T follicular helper cell (primary cell): ENCODE data around the gene CELA2B.
"Not testable (repeated sequence)": the region's sequence is repeated elsewhere in the genome, so short reads cannot be mapped to it uniquely, and the experiment has no call there.

Experiments used
- DNase-seq: peaks from one replicate; pipeline ENCODE4 v3.0.0-alpha.2; 2020; ENCODE audit warnings: low read depth

CELA2B gene

GRCh38 chr1:15500184-15501178, 24.6 kb downstream of the CELA2B start:
- no peak for DNase-seq

- peak; percentile 19 for DNase-seq
Observed at GRCh38 chr1:15501208-15502032, 25.5 kb downstream of the CELA2B start.

DNA sequence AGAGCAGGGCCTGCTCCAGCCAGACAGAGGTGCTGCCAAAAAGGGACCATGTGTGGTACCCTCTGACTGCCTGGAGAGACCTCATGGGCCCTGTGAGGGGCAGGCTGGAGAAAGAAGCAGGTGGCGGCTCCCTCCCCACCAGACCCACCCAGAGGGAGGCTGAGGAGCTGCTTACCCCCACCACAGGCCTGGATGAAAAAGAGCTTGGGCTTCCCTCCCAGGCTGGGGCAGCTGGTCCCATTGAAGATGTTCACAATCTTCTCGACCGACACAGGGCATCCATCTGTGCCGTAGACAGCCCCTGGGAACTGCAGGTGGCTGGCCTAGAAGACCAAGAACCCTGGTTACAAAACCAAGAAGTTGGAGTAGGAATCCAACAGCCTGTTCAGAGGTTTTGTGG, 28.5 kb downstream of the CELA2B start:
- DNase-seq, result no peak

- DNase-seq, result no peak
Observed at GRCh38 chr1:15506831-15507230, 30.9 kb downstream of the CELA2B start.

- DNase-seq, result no peak
Observed at GRCh38 chr1:15507278-15507677, 31.4 kb downstream of the CELA2B start.

- DNase-seq, result no peak
Observed at GRCh38 chr1:15508700-15509487, 33.0 kb downstream of the CELA2B start.

- no peak for DNase-seq
Observed at GRCh38 chr1:15509586-15509985, 33.7 kb downstream of the CELA2B start.

DNA sequence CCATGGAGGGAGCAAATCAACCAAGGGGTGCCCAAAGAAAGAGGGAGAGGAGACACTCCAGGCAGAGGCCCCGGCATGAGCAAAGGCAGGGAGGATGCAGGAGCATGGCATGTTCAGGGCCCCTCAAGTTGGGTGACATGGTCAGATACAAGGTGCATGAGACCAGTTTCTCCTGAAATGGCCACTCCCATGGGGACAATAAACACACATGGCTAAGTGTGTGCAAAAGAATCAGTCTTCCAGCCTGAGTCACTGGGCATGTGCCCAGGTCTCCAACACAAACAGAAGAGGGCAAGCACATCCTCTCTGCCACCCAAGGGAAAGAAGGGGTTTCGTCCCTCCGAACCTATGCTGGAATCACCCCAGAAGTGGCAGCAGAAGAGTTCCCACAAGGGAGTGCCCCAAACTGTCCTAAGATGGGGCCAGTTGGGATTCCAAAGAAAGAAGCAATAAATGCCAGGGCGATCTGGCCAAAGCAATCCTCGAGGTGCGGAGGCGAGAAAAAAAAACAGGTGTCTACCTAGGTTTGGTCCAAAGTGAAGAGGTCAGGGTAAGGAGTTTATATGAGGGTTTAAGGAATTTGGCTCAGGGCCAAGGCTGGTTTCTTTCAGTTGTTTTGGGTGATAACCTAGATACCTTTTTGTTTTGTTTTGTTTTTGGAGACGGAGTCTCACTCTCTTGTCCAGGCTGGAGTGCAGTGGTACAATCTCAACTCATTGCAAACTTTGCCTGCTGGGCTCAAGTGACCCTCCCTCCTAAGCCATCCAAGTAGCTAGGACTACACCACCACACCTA, 34.9 kb downstream of the CELA2B start:
- no peak for DNase-seq

DNA sequence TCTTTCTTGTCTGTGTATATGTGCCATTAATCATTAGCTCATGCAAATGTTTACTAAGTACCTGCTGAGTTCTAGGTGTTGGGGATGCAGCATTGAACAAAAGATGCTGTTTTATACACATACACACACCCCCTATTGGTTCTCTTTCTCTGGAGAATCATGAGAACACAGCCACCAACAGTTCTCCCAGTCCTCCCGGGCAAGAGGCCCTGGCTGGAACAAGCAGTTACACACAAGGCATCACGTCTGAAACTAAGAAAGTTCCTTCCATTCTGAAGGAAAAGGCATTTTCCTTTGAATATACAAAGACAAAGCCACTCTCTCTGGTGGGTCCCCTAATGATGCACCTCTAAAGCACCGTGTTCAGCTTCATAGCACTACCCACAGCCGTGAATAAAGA, 37.3 kb downstream of the CELA2B start:
- no peak for DNase-seq

- no peak for DNase-seq
Observed at GRCh38 chr1:15513919-15514318, 38.0 kb downstream of the CELA2B start.

GRCh38 chr1:15514557-15514956, 38.7 kb downstream of the CELA2B start:
- DNase-seq, result not testable (repeated sequence)

GRCh38 chr1:15515022-15515663, 39.2 kb downstream of the CELA2B start:
- DNase-seq, result no peak

- no peak for DNase-seq
Observed at GRCh38 chr1:15519625-15520024, 43.7 kb downstream of the CELA2B start.

GRCh38 chr1:15521206-15521906, 45.5 kb downstream of the CELA2B start:
- DNase-seq, result not testable (repeated sequence)

- no peak for DNase-seq
Observed at GRCh38 chr1:15522551-15522950, 46.6 kb downstream of the CELA2B start.

GRCh38 chr1:15523104-15524020, 47.5 kb downstream of the CELA2B start:
- no peak for DNase-seq

GRCh38 chr1:15524021-15524282, 48.0 kb downstream of the CELA2B start, which contains the start of gene CASP9:
Gene CASP9 (minus strand): TSS chr1:15524215. CDS start chr1:15524200, 15 bp downstream.
- no peak for DNase-seq

DNA sequence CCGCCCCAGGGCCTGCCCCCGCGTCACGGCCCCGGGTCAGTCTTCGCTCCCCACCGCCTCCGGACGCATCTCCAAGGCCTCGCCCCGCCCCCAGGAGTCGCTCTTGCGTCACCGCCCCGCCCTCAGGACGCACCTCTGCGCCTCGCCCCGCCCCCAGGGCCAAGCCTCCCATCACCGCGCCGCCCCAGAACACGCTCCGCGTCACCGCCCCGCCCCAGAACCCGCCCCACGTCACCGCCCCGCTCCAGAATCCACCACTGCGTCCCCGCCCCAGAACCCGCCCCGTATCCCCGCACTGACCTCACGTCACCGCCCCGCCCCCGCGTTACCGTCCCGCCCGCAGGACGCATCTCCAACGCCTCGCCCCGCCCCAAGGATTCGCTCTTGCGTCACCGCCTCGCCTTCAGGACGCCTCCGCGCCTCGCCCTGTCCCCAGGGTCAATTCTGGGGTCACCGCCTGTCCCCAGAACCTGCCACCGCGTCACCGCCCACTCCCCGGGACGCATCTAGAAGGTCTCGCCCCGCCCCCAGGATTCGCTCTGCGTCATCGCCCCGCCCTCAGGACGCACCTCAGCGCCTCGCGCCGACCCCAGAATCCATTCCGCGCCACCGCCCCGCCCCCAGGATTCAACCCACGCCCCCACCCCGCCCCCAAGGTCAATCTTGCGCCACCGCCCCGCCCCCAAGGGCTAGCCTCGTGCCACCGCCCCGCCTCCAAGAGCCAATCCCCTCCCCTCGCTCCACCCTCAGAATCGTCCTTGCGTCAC, 48.6 kb downstream of the CELA2B start:
- DNase-seq, result peak; percentile 100
